ENCODE measurements around the gene ACVRL1.
"Not testable (repeated sequence)": the region's sequence is repeated elsewhere in the genome, so short reads cannot be mapped to it uniquely, and the experiment has no call there.

ACVRL1 gene

DNA sequence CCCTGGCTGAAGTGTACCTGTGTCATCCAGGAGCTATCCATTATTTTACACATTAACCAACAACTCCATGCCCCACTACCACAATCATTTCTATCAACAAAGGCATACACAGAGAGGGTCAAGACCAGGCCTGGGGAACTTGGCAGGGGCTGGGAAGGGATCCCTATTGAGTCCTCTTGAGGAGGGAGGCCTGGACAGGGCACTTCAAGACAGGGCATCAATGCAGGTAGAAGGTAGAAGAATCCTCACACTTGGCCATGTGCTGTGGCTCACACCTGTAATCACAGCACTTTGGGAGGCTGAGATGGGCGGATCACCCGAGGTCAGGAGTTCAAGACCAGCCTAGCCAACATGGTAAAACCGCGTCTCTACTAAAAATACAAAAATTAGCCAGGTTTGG lies 32.8 kb upstream of the ACVRL1 start:
- no peak for DNase-seq

DNA sequence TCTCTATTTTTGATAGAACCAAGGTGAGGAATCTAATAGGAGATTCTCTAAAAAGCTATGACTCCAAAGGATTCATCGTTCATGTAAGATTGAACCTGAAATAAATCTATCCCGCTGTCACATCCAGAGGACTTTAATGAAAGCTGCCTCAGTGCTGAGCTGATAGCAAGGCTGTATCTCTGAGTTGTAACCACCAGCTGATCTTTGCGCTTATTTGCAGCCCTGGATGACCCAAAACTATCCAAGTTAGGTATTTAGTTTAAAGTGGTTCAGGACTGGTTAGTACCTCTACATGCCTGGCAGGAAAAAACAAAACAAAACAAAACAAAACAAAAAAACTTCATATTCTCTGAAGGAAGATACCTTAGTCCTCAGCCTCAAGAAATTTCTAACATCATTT lies 28.2 kb upstream of the ACVRL1 start:
- DNase-seq, result no peak

DNA sequence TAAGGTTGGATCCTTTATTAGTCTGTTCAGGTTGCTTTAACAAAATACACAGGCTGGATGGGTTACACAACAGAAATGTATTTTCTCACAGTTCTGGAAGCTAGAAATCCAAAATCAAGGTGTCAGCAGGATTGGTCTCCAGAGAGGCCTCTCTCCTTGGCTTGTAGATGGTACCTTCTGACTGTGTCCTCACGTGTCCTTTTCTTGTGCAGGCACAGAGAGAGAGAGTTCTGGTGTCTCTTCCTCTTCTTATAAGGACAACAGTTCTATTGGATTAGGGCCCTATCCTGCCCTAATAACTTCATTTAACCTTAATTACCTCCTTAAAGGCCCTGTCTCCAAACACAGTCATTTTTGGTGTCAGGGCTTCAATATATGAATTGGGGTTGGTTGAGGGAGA lies 24.0 kb upstream of the ACVRL1 start:
- no peak for DNase-seq

DNA sequence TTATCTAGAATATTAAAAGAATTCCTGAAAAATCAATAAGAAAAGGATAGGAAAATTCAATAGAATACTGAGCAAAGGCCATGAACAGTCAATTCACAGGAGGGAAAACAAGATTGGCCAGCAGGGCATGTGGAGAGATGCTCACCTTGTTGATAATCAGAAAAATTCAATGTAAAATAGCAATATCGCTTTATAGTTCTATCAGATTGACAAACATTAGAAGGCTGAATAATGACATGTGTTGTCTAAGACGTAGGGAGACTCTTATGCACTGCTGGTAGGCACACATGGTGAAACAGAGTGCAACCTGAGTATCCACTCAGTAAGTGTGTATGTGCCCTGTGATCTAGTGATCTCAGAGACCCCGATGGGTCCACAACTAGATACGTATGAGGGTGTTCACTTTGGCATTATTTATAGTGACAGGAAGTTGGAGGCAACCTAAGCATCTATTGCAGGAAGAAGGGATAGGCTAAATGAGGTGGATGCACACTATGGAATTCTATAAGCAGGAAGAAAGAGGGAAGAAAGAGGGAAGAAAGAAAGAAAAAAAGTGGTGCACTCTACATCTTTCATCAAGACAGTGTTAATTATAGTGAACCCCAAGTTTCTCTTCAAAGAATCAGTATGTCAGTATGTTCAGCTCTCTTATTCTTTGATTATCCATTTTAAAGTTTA lies 23.2 kb upstream of the ACVRL1 start:
- DNase-seq, result no peak

DNA sequence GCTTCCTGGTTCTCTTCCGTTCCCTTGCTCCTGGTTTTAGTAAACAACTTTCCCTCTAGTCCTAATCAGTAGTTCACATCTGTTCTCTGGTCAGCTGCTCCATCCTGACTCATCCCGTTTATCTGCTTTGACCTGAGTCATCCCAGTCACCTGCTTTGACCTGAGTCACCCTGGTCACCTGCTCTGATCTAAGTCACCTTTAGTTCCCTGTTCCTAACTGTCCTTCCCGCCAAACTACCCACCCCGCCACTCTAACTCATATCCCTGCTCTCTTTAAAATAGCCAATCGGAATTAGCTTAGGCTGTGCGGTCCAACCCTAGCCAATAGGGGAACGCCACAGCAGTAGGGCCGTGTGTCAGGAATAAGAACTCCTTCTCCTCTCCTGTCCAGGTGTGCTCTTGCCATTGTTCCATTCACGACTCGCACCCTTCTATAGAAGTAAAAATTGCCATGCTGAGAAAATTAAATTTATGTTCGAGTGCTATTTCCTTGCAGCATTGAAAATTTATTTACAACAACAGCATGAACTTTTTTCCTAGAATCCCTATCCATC lies 22.6 kb upstream of the ACVRL1 start:
- DNase-seq, result no peak

DNA sequence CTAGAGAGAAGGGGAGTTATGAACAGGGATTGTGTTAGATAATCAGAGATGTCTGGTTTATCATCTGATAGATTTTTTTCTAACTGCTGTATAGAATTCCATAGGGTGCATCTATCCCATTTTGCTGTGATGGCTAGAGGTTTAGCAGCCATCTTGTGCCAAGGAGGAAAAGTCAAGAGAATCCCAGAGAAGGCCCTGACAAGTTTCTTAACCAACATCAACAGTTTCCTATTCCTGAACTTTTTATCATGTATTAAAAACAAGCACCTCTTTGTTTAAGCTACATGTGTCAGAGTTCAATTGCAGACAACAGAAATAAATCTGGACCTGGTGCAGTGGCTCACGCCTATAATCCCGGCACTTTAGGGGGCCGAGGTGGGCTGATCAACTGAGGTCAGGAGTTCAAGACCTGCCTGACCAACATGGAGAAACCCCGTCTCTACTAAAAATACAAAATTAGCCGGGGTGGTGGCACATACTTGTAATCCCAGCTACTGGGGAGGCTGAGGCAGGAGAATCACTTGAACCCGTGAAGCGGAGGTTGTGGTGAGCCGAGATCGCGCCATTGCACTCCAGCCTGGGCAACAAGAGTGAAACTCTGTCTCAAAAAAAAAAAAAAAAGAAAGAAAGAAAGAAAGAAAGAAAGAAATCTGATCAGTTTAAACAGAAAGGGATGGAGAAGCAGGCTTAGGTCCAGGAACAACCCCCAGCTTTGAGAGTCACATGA lies 21.8 kb upstream of the ACVRL1 start:
- DNase-seq, result not testable (repeated sequence)

DNA sequence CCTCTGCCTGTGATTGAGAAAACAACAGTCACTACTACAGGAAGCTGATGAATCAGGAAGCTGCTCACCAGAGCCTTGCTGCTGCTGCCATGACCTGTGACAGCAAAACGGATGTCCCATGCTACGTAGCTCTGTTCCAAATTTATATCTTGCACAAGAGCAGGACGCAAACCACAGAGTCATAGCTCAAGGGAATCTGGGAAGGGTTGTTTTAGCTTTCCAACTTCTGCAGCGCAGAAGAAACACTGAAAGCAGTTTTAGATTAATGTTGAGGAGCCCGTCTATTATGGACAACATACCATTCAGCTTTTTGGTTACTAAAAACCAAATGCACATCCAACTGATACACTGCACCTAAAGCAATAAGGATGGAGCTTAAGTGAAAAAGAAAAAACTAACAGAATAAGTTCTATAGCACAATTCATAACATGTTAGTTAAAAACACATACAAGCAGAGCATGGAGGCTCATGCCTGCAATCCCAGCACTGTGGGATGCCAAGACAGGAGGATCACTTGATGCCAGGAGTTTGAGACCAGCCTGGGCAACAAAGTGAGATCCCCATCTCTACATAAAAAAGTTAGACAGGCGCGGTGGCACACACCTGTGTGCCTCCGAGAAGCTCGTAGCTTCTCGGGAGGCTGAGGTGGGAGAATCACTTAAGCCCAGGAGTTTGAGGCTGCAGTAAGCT lies 21.1 kb upstream of the ACVRL1 start:
- peak; percentile 51 for DNase-seq

DNA sequence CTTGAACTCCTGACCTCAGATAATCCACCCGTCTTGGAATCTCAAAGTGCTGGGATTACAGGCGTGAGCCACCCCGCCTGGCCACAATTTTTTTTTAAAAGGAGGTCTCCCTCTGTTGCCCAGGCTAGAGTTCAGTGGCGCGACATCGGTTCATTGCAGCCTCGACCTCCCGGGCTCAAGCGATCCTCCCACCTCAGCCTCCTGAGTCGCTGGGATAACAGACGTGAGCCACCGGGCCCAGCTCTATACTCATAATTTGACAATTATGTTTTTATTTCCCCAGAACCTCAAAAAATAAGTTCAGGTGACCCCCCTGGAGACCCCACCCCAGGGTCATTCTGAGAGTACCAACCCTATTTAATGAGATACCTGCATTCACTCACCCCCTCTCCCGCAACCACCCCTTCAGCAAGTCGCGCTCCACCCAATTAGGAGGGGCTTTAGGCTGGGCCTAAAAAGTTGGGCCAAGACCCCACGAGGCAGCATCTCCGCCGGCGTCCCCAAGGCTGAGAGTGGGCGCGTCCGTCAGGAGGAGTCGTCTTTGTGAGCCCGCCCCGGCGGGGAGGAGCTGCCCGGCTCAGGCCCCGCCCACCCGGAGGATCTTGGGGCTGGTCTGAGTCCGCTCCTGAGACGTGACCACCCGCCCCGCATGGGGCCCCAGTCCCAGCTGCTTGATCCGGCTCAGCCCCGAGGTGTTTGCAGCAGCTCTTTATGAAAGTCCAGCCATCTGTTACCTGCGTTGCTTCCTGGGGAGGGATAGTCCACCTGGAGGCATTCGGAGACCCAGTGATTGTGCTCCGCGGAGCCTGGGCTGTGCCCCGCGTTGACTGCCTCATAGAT lies 19.6 kb upstream of the ACVRL1 start, which contains the start of gene ANKRD33:
Gene ANKRD33 (plus strand): TSS at position 628 of the 840 bp plus-strand sequence. CDS start 84 bp downstream, at position 712.
- DNase-seq, result no peak

DNA sequence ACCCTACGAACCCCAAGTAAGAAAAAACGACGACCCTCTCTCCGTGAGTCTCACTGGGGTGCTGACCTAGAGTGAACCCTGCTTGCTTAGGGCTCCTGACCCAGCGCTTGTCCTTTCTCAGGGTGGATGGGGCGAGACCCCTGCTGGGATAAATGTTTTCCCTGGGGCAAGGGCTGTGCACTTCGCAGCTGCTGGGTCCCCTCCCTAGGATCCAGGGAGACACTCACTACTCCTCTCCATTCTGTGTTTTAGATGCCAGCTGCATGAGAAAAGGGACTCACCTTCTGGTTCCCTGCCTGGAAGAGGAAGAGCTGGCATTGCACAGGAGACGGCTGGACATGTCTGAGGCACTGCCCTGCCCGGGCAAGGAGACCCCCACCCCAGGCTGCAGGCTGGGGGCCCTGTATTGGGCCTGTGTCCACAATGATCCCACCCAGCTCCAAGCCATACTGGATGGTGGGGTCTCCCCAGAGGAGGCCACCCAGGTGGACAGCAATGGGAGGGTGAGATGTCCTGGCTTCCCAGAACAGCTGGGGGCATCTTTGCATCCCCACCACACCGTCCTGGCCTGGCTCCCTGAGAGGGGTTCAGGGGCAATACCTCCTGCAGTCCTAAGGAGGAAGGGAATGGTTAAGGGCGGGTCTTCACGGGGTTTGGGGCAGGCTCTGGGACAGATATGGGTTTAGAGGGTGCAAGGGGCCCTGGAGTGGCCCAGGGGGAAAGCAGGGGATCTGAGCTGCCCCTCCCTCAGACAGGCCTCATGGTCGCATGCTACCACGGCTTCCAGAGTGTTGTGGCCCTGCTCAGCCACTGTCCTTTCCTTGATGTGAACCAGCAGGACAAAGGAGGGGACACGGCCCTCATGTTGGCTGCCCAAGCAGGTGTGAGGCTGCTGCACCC lies 18.7 kb upstream of the ACVRL1 start:
- DNase-seq, result no peak

DNA sequence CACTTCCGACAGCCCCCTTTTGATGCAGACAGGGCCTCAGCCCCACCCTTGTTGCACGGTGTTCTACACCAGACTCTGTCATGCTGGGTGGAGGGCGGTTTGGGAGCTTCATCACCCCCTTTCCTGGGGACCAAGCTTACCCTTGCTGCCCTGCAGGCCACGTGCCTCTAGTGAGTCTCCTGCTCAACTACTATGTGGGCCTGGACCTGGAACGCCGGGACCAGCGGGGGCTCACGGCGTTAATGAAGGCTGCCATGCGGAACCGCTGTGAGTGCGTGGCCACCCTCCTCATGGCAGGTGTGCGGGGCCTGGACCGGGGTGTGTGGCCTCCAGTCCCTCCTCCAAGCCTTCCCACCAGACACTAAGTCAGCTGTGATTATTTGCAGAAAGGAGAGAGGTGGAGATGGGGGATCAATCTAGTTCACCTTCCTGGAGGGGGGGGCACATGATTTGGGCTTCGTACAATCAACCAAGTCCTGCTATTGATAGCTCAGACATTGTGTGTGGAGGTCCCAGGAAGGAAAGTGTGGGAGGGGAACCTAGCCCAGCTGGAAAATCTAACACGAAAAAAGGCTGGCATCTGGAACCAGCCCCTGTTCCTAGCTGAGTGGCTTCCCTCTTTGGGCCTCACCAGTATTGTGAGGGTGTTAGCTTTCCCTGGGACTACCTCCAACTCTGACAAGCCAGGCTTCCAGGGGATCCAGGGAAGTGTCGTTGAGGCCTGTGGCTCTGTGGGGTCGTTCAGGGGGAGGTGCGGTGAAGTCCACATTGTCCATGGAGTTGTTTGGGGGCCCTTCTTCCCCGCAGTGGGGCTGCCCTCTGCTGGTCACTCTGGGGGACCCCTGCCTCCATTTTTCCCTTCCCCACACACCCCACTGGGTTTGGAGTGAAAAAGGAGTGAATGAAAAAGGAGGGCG lies 17.8 kb upstream of the ACVRL1 start:
- no peak for DNase-seq

DNA sequence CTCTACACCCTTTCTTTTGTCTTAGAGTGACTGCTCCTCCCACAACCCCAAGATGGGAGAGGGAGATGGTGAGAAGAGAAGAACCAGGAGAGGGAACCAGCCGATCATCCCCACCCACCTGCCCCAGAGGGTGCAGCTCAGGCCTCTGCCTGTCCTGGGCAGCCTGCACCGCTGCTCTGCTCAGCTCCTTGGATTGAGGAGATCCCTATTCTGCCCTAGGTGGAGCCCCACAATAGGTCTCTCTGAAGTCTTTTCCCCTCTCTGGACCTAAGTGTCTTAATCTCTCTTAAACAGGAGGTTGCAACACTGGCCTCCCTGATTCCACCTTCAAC lies 17.2 kb upstream of the ACVRL1 start:
- DNase-seq, result no peak

DNA sequence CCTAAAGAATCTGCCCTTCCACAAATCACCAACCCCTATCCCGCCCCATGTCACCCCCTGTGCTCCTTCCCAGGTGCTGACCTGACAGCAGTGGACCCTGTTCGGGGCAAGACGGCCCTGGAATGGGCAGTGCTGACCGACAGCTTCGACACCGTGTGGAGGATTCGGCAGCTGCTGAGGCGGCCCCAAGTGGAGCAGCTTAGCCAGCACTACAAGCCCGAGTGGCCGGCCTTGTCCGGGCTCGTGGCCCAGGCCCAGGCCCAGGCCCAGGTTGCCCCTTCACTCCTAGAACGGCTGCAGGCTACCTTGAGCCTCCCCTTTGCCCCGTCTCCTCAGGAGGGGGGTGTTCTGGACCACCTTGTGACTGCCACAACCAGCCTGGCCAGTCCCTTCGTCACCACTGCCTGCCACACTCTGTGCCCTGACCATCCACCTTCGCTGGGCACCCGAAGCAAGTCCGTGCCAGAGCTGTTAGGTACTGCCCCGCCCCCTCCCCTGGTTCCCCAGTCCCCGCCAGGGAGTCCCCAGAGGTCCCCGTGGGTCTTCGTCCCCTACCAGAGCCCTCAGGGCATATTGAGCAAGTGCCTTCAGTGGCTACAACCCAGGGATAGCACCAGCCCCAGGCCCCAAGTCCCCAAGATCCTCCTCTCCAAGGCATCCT lies 16.7 kb upstream of the ACVRL1 start:
- no peak for DNase-seq

DNA sequence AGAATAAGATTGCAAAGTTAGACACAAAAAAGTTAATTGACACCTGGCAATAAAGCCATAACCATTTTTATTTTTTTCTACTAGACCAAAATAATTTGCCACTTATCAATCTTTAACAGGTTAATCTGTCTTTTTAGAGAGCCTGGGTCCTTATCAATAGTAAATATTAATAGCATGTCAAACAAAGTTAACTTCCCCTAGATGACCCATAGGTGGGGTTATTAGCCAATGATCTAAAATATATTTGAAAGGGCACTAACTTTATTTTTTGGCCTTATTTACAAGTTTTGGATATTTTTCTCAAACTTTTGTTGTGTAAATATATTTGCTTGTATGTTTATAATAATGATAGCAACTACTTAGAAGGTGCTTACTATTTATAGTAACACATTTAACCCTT lies 15.5 kb upstream of the ACVRL1 start:
- no peak for DNase-seq

DNA sequence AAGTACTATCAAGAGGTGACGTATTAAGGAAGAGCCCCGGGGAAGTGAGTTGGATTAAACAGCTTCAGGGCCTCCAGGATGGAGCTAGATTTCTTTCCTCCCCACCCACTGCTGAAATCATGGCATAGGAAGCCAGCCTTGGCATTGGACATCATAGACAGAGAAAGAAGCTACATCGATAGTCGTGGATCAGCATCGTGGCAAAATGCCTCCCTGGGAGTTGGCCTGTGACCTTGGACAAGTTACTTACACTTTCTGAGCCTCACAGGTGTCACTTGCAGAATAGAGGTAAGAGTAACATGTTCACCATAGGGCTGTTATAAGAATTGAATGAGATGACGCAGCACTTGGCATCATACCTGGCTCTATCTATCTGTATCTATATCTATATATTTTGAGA lies 13.5 kb upstream of the ACVRL1 start:
- no peak for DNase-seq

DNA sequence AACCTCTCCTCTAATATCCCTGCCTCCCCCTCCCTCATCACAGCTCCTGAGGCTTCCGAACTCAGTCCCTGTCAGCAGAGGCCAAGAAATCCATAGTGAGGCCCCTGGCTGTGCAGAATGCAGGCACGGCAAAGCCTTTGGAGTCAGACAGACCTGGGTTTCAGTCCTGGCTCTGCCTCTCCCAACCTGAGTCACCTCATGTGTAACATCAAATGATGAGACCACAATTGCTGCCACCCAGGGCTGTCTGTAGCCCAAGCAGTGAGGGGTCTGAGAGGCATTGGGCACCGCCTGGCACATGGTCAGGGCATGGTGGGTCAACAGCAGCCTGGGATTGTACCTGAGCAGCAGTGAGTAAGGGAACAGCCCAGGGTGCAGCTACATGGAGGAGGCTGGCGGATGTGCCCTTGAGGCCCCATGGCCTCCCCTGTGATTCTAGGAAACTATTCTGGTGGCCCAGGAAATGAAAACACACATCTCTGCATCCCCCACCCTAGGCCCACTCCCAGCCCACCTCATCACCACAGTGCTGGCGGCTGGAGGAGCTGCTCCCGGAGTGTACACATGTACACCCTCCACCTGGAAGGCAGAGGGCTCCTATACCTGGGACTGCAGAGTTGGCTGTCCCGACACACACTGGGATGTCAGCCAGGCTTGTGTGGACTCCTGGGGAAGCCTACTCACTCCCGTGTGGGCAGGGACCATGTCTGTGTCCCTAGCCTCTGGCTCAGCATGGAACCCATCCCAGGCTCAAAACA lies 11.7 kb upstream of the ACVRL1 start:
- DNase-seq, result no peak

DNA sequence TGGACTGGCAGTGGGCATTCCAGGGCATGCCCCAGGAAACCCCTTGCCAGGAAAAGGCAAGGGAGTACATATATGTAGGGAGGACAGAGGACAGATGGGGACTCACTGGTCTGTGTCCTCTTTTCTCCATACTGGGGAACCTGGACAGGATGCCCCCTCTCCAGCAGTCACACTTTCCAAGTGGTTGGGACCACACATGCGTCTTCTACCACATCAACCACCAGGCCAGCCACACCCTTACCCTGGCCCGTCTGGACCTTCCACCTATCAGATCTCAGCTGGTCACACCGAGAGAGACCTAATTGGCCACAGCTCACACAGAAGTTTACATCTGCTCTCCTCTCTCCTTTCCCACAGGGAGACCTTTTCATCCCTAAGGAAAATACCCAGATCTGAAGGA lies 11.1 kb upstream of the ACVRL1 start:
- no peak for DNase-seq

DNA sequence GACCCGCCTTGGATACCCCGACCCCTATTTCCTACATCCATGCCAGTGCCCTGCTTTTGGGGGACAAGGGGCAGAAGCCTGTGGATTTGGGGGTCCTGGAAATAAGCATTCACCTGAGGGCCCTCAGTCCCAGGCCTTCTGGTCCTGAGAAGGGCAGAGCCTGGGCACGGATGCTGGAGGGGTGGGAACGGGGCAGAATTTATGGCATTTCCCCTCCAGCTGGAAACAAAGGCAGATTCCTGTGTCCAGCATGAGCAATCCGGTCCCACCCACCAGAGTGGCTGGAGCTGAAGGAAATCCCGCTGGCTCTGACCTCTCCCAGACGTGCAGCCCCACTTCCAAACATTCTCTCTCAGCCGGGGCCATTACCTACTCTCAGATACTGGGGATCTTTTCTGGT lies 10.1 kb upstream of the ACVRL1 start:
- DNase-seq, result no peak

DNA sequence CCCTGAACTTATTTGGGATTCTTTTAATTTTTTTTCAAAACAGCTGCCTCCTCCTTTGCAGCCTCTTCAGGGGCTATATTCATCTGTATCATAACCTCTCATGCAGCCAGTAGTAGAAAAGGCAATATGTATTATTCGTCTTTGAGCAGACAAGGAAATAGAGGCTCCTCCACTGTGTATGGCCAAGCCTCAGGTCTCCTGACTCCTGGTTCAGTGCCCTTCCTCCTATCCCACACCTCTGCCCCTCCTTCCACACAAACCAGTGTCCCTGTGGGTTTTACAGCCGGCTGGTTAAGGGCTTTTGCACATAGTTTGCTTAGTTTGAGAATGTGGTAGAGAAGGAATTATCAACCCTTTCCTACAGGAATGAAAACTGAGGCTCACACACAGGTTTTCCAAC lies 8.8 kb upstream of the ACVRL1 start:
- no peak for DNase-seq

DNA sequence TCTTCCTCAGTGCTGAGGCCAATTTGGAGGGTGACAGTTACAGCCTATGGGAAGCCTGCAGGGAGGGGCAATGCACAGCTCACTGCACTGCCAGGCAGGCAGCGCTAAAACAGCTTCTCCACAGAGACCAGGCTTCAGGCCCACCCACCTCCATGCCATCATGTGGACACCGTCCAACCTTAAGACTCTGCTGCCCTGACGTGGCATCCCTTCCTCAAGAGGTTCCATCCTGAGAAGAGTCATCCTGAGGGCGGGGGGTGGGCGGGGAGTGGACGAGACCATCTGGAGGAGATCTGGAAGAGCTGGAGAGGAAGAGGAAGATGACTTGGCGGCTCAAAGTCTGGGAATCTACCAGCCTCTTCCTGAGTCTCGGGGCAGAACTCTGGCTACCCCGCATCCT lies 8.4 kb upstream of the ACVRL1 start:
- DNase-seq, result no peak
